Measurements from ENCODE around the gene TRMT2B.

DNA sequence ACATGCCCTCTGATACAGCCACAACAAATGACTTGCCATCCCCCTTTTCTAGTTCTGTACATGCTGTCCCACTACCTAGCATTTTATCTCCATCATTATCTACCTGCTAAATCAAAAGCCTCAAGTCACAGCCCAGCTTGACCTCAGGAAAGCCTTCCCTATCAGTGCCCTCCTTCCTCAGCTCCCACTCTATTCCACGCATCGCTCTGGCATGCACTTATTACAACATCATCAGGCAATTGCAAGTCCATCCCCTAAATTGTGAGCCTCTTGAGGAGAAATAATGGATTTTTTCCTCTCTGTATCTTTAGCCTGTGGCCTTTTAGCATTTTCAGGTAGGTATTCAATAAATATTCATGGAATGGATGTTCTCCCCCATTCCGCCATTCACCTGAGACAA lies 76.7 kb downstream of the TRMT2B start:
- TF ChIP-seq, protein P1, sequence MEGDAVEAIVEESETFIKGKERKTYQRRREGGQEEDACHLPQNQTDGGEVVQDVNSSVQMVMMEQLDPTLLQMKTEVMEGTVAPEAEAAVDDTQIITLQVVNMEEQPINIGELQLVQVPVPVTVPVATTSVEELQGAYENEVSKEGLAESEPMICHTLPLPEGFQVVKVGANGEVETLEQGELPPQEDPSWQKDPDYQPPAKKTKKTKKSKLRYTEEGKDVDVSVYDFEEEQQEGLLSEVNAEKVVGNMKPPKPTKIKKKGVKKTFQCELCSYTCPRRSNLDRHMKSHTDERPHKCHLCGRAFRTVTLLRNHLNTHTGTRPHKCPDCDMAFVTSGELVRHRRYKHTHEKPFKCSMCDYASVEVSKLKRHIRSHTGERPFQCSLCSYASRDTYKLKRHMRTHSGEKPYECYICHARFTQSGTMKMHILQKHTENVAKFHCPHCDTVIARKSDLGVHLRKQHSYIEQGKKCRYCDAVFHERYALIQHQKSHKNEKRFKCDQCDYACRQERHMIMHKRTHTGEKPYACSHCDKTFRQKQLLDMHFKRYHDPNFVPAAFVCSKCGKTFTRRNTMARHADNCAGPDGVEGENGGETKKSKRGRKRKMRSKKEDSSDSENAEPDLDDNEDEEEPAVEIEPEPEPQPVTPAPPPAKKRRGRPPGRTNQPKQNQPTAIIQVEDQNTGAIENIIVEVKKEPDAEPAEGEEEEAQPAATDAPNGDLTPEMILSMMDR (IDR thresholded peaks at IDR 0.05), result no peak
- TF ChIP-seq POLR2A (IDR thresholded peaks at IDR 0.05), result no peak
